ENCODE measurements around the gene SLC22A17.

DNA sequence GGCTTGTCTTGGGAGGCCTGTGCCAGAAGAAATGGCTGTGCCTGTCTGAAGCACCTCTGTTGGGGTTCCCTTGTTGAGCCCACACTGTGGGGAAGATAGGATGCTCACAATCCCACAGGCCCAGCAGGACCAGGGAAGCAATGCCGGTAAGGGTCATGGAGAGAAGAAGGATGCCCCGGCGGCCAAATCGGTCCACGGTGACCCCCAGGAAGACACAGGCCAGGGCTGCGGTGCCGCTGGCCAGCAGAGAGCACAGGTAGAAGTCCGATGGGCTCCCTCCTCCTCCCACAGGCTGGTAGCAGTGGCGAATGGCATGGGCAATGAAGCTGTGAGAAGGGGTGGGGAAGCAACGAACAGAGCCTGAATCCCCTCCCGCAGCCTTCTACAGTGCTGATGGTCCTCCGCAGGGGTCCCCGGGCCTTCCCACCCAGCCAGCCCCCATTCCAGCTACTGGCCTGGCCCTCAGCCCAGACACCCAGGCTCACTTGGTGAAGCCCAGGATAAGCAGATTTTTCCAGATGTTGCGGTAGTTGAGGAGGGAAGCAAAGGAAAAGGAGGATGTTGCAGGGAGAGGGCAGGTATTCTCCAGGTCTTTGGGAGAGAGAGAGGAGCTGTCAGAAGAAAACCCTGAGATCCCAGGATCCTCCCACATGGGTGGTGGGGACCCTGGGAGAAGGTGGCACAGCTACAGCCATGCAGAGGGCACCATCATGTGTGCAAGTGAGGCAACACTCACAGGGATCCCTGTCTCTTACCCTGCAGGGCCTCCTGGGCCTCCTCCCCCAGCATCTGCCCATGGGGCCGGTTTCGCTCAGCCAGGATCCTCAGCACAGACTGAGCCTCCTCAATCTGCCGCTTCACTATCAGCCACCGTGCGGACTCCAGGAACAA, 5.0 kb downstream of the SLC22A17 start:
- TF ChIP-seq, protein P1, sequence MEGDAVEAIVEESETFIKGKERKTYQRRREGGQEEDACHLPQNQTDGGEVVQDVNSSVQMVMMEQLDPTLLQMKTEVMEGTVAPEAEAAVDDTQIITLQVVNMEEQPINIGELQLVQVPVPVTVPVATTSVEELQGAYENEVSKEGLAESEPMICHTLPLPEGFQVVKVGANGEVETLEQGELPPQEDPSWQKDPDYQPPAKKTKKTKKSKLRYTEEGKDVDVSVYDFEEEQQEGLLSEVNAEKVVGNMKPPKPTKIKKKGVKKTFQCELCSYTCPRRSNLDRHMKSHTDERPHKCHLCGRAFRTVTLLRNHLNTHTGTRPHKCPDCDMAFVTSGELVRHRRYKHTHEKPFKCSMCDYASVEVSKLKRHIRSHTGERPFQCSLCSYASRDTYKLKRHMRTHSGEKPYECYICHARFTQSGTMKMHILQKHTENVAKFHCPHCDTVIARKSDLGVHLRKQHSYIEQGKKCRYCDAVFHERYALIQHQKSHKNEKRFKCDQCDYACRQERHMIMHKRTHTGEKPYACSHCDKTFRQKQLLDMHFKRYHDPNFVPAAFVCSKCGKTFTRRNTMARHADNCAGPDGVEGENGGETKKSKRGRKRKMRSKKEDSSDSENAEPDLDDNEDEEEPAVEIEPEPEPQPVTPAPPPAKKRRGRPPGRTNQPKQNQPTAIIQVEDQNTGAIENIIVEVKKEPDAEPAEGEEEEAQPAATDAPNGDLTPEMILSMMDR (IDR thresholded peaks at IDR 0.05), result no peak
- no peak for TF ChIP-seq POLR2A (IDR thresholded peaks at IDR 0.05)
- no peak for TF ChIP-seq EP300 (IDR thresholded peaks at IDR 0.05)

Data from tibial nerve (tissue), 4 donors.